D341Med (cell line): ENCODE results near the gene RBM11.
A peak's percentile ranks its signal among the peaks of the same experiment; 100 is the strongest.
"Not testable (repeated sequence)": the region's sequence is repeated elsewhere in the genome, so short reads cannot be mapped to it uniquely, and the experiment has no call there.

ENCODE experiments used
- DNase-seq: peaks from one replicate; pipeline ENCODE4 v3.0.0; 2012; ENCODE audit warnings: low spot score

Gene RBM11

GRCh38 chr21:14215971-14216641, at the start of gene RBM11:
Gene RBM11 (plus strand): TSS chr21:14216157. CDS start chr21:14216187, 30 bp downstream.
- DNase-seq = peak; percentile 94

GRCh38 chr21:14166463-14167223, 49.3 kb upstream of the RBM11 start:
- not testable (repeated sequence) for DNase-seq

- no peak for DNase-seq
Measured at GRCh38 chr21:14206222-14206621, 9.7 kb upstream of the RBM11 start.

- no peak for DNase-seq
Measured at GRCh38 chr21:14210738-14211137, 5.2 kb upstream of the RBM11 start, which contains the start of gene LIPI. Gene LIPI (minus strand): TSS chr21:14210955. CDS start chr21:14210845, 110 bp downstream.

- DNase-seq = no peak
Measured at GRCh38 chr21:14213164-14213563, 2.8 kb upstream of the RBM11 start.

GRCh38 chr21:14223365-14223764, 7.4 kb downstream of the RBM11 start:
- no peak for DNase-seq

- no peak for DNase-seq
Measured at GRCh38 chr21:14229399-14229798, 13.4 kb downstream of the RBM11 start.

- DNase-seq = no peak
Measured at GRCh38 chr21:14235101-14235500, 19.1 kb downstream of the RBM11 start.

- no peak for DNase-seq
Measured at GRCh38 chr21:14236180-14236579, 20.2 kb downstream of the RBM11 start.

GRCh38 chr21:14239281-14239680, 23.3 kb downstream of the RBM11 start:
- DNase-seq = no peak

- no peak for DNase-seq
Measured at GRCh38 chr21:14241297-14241696, 25.3 kb downstream of the RBM11 start.

GRCh38 chr21:14243461-14243860, 27.5 kb downstream of the RBM11 start:
- DNase-seq = no peak

GRCh38 chr21:14243874-14244273, 27.9 kb downstream of the RBM11 start:
- no peak for DNase-seq

- DNase-seq = no peak
Measured at GRCh38 chr21:14244911-14245310, 29.0 kb downstream of the RBM11 start.

- DNase-seq = no peak
Measured at GRCh38 chr21:14245711-14246110, 29.8 kb downstream of the RBM11 start.

GRCh38 chr21:14251336-14251735, 35.4 kb downstream of the RBM11 start:
- no peak for DNase-seq

GRCh38 chr21:14259747-14260146, 43.8 kb downstream of the RBM11 start:
- DNase-seq = peak; percentile 55

- no peak for DNase-seq
Measured at GRCh38 chr21:14260174-14260764, 44.3 kb downstream of the RBM11 start.

GRCh38 chr21:14262039-14262438, 46.1 kb downstream of the RBM11 start:
- no peak for DNase-seq

GRCh38 chr21:14263879-14264278, 47.9 kb downstream of the RBM11 start:
- DNase-seq = no peak

GRCh38 chr21:14265023-14265422, 49.1 kb downstream of the RBM11 start:
- DNase-seq = no peak

GRCh38 chr21:14267076-14267475, 51.1 kb downstream of the RBM11 start:
- no peak for DNase-seq

GRCh38 chr21:14270631-14271030, 54.7 kb downstream of the RBM11 start:
- no peak for DNase-seq
